ENCODE measurements around the gene NTM.
"Not testable (repeated sequence)": the region's sequence is repeated elsewhere in the genome, so short reads cannot be mapped to it uniquely, and the experiment has no call there.

Gene NTM

DNA sequence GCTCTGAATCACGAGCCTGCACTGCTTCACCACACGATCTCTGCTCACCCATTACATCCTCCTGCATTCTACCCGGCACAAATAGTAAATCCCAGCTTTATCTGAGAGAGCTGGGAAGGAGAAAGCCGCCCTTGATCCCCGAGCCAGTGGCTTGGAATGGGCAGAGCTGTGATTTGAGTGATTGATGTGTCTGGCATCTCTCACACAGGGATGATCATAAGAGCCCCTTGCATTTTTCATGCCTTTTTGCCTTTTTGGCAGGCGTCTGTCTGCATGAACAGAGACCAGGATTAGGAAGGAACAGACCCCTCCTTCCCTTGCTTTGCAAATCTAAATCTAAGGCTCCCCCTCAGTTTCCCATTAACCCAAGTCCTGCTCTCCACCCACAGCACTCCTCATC lies 945.3 kb downstream of the NTM start:
- TF ChIP-seq CTCF (IDR thresholded peaks at IDR 0.05; ENCODE audit: low read depth, low read length, missing control alignments) = no peak
- DNase-seq (ENCODE audit: low read depth) = no peak
- H3K4me3 ChIP-seq (ENCODE audit: low read depth, low read length) = no peak overlapping the region

DNA sequence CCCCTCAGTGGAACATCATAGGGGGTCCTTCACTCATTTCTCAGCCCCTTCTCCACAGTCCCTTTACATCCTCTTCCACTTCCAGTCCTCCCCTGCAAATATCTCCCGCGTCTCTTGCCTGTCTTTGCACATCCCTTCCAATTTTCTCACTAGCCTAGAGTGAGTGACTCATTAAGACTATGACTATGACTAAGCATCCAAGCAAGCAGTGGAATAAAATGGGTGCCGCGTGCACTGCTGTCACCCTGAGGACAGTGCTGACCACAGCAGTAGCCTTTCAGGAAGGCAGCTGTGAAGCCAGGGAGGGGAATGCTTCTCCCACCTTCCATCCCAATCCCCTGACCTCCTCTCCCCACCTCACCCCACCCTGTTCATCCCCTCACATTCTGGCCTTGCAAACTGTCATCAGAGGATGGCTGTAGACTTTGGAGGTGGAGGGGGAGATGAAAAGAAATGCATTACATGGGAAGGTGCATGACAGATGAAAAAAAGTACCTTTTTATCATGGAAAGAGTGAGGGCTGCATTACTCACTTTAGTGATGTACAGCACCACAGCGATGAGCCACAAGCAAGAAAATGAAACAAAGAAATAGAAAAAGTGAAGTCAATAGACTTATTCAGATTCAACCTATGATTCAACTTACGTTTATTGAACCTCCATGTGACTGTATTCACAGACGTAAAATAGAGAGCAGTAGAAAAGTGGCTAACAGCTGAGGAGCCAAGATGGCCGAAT lies 948.2 kb downstream of the NTM start:
- no peak for DNase-seq (ENCODE audit: low read depth)
- H3K4me3 ChIP-seq (ENCODE audit: low read depth, low read length) = no peak overlapping the region
- TF ChIP-seq CTCF (IDR thresholded peaks at IDR 0.05; ENCODE audit: low read depth, low read length, missing control alignments) = no peak

- not testable (repeated sequence) for H3K4me3 ChIP-seq (ENCODE audit: low read depth, low read length); DNase-seq (ENCODE audit: low read depth)
These were observed 949.0 kb downstream of the NTM start for GRCh38 chr11:132319419-132319818.

DNA sequence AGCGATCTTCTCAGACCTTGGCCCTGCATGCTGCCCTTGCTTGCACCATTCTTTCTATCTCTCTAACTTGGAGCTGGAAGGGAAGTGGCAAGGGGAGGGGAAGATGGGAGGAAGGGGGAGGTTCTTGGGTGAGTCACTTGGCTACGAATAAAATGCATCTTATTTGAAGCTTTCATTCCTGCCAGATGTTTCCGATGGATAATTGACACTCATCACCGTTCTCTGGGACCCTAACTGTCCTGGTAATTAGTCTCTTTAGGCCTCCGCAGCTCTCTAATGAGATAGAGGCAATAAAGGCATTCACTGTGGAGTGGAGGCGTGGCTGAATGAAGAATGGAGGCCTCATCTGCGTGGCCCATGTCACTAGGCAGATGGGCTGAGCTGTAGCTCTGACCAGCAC lies 960.1 kb downstream of the NTM start:
- H3K4me3 ChIP-seq (ENCODE audit: low read depth, low read length) = no peak overlapping the region
- no peak for TF ChIP-seq CTCF (IDR thresholded peaks at IDR 0.05; ENCODE audit: low read depth, low read length, missing control alignments)
- DNase-seq (ENCODE audit: low read depth) = no peak

DNA sequence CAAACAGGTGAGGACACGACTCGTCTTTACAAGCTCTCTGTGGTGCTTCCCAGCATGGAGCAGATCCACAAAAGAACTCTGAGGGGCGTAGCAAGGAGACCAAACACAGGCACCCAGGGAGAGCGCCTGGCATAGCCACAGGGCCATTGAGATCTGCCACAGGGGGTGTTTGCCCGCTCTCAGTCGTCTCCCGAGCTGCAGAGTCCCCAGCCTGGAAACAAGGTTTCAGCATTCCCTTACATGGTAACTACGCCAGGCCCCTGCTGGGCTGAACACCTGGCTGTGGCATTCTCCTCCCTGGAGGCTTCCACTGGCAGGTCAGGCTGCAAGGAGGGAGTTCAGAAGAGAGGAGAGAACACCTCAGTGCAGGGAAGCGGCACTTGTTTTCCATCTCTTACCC lies 962.1 kb downstream of the NTM start:
- no peak for TF ChIP-seq CTCF (IDR thresholded peaks at IDR 0.05; ENCODE audit: low read depth, low read length, missing control alignments)
- DNase-seq (ENCODE audit: low read depth) = no peak
- no peak overlapping the region for H3K4me3 ChIP-seq (ENCODE audit: low read depth, low read length)

DNA sequence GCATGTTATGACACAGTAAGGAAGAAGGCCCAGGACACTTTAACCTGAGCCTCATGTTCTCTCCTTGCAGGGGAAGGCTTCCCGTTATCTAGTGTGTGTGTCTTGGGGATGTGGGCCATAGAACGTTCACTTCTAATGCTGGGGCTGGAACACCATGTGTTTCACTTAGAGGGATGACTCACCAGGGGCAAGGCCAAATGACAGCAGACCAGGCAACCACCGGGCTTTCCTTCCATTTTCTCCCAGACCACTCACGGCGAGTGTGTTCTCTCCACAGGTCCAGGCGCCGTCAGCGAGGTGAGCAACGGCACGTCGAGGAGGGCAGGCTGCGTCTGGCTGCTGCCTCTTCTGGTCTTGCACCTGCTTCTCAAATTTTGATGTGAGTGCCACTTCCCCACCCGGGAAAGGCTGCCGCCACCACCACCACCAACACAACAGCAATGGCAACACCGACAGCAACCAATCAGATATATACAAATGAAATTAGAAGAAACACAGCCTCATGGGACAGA lies 964.4 kb downstream of the NTM start:
- no peak overlapping the region for H3K4me3 ChIP-seq (ENCODE audit: low read depth, low read length)
- no peak for DNase-seq (ENCODE audit: low read depth)
- no peak for TF ChIP-seq CTCF (IDR thresholded peaks at IDR 0.05; ENCODE audit: low read depth, low read length, missing control alignments)

- no peak overlapping the region for H3K4me3 ChIP-seq (ENCODE audit: low read depth, low read length)
- no peak for TF ChIP-seq CTCF (IDR thresholded peaks at IDR 0.05; ENCODE audit: low read depth, low read length, missing control alignments)
- DNase-seq (ENCODE audit: low read depth) = no peak
These were observed 964.9 kb downstream of the NTM start for GRCh38 chr11:132335311-132335710.

Data from GM12864 (cell line).